Activated CD8-positive, alpha-beta memory T cell treated with anti-CD3 and anti-CD28 coated beads, Interleukin-2, amount 10 ng/mL, durations not matched to agents 7 days and 5 days (primary cell): ENCODE measurements around the gene DACT3. TPM values are rescaled to one million over a fixed set of nuclear protein-coding genes. Genes with fewer than 3 reads are reported as not detected.

Experiments used
- ATAC-seq: fragments of 150-1000 bp; cut with Tn5 transposase; one replicate; pipeline ENCODE4 v1.10.0; 2021; ENCODE audit warnings: moderate library complexity
- CTCF ChIA-PET: fragments of 350-600 bp; sonication (Branson Sonifier 250); formaldehyde crosslinking; loops from one replicate; lab custom pipeline; 2021; ENCODE audit warnings: antibody characterized with exemption; lab: Charles Lee
- DNase-seq: peaks from one replicate; pipeline ENCODE4 v3.0.0-alpha.2; 2020
- H3K27ac Mint-ChIP-seq: one replicate; pipeline ENCODE4 v1.8.0; 2021; ENCODE audit warnings: mild to moderate bottlenecking, mixed read lengths
- H3K27me3 Mint-ChIP-seq: one replicate; pipeline ENCODE4 v1.8.0; 2021; ENCODE audit warnings: mixed read lengths
- H3K36me3 Mint-ChIP-seq: one replicate; pipeline ENCODE4 v1.8.0; 2021; ENCODE audit warnings: mild to moderate bottlenecking, mixed read lengths
- H3K4me1 Mint-ChIP-seq: one replicate; pipeline ENCODE4 v1.8.0; 2021; ENCODE audit warnings: mixed read lengths
- H3K4me3 Mint-ChIP-seq: one replicate; pipeline ENCODE4 v1.8.0; 2021; ENCODE audit warnings: mild to moderate bottlenecking, moderate library complexity, mixed read lengths
- H3K9me3 Mint-ChIP-seq: one replicate; pipeline ENCODE4 v1.8.0; 2022; ENCODE audit warnings: low read depth, mixed read lengths
- total RNA-seq, 2 experiments: library from RNA; stranded (reverse); gene quantifications; one replicate each; pipeline ENCODE4 v1.2.3, GENCODE V29; 2021

DACT3 gene
- total RNA-seq, 2 experiments from 2014 or later = 0.12 to 1.2 TPM

DNA sequence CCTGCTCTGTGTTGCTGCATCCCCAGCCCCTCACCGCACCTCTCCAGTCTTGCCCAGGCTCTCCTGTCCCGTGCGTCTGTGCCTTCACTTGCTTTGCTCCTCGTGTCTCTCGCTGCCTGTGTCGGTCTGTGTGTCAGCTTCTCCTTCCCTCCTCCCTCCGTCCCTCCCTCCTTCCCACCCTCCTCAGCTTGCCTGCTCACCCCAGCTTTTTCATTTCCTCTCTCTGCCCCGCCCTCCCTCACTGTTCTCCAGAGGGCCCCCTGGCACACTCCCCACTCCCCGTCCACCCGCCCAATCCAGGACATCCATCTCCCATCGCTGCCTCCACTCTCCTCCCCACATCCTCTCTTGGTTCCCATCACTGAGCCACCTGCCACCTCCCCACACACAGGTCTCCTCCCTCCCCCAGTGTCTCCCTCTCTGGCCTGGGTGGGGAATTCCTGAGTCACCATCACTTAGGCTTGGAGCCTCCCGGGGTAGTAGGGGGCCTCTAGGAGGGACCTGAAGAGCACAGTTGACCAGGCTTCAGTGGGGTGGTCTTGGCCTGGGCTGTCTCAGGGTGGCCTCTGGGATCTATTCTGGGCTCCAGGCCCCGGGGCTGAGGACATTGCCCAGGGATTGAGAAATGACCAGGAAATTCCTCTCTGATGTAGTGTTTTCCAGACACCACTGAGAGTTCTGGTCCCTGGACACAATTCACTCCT, 35.9 kb downstream of the DACT3 start, which contains the start of gene PTGIR:
Gene PTGIR, minus strand, starts transcription at position 132 of the 704 bp plus-strand sequence. CDS start 864 bp downstream, outside the sequence.
- ATAC-seq = peak; percentile 27
- CTCF ChIA-PET = interaction anchor here (0.5 to 14.6 kb wide), 5 partner anchors 8 to 124 kb away, joined by 3 to 143 read pairs (median 3); no protein-coding TSS in a partner anchor
- Mint-ChIP-seq H3K9me3 (no peaks in the 10 kb centered on the region), H3K27me3 (no peaks in the 10 kb centered on the region), H3K27ac (peak within 1 kb of the TSS; percentile 60), H3K4me1 (peaks cover 21% of the 10 kb centered on the region), H3K4me3 (peak within 1 kb of the TSS; percentile 41), H3K36me3 (no peaks in the 10 kb centered on the region)
- no peak for DNase-seq

DNA sequence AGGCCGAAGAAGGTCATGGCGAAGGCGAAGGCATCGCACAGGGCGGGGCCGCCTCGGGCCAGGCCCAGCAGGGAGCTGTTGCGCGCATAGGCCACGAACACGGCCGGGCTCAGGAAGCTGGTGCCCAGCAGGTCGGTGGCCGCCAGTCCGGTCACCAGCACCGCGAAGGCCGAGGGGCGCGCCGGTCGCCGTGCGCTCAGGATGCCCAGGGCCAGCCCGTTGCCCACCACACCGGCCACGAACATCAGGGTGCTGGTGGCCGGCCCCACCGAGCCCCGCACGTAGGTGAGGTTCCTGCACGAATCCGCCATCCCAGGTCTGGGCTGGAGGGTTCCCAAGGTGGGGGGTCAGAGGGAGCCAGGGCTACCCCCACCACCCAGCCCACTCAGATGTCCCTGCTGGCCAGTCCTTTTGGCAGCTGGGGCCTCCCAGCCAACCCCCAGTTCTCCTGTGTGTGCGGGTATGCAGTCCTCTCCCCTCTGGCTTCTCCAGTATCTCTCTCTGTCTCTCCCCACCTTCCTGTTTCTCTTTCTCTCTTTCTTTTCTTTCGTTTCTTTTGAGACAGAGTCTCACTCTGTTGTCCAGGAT, 37.0 kb downstream of the DACT3 start:
- H3K4me1 Mint-ChIP-seq = peaks cover 31% of the 10 kb centered on the region
- H3K27me3 Mint-ChIP-seq = no peaks in the 10 kb centered on the region
- peak overlapping the region; percentile 30 for H3K4me3 Mint-ChIP-seq
- no peaks in the 10 kb centered on the region for H3K9me3 Mint-ChIP-seq
- no peak for ATAC-seq
- no peaks in the 10 kb centered on the region for H3K36me3 Mint-ChIP-seq
- CTCF ChIA-PET = interaction anchor here (14.6 kb wide), 1 partner anchor 7 kb away, joined by 143 read pairs; no protein-coding TSS in a partner anchor
- no peak for DNase-seq
- H3K27ac Mint-ChIP-seq = peak overlapping the region; percentile 60

DNA sequence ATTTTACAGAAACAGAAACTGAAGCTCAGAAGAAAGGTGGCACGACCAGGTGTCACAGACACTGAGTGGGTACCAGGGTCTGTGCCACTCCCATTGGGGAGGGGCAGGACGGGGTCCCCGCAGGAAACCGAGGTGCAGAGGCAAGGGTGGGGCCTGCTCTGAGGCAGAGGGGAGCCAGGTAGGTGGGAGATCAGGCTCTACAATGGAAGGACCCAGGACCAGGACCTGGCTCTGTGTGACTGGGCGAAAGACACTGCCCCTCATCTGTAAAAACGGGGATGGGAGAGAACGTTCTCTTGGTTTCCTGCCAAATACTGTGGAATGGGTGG, 38.9 kb downstream of the DACT3 start:
- Mint-ChIP-seq H3K9me3 (no peaks in the 10 kb centered on the region), H3K36me3 (no peaks in the 10 kb centered on the region), H3K27me3 (no peaks in the 10 kb centered on the region), H3K4me3 (no peak overlapping the region), H3K4me1 (peaks cover 43% of the 10 kb centered on the region), H3K27ac (no peak overlapping the region)
- ATAC-seq = no peak
- no peak for DNase-seq
- CTCF ChIA-PET = interaction anchor here (1.0 to 14.6 kb wide), 5 partner anchors 5 to 51 kb away, joined by 3 to 143 read pairs (median 9); partner anchors contain the start of genes DACT3 and PTGIR

DNA sequence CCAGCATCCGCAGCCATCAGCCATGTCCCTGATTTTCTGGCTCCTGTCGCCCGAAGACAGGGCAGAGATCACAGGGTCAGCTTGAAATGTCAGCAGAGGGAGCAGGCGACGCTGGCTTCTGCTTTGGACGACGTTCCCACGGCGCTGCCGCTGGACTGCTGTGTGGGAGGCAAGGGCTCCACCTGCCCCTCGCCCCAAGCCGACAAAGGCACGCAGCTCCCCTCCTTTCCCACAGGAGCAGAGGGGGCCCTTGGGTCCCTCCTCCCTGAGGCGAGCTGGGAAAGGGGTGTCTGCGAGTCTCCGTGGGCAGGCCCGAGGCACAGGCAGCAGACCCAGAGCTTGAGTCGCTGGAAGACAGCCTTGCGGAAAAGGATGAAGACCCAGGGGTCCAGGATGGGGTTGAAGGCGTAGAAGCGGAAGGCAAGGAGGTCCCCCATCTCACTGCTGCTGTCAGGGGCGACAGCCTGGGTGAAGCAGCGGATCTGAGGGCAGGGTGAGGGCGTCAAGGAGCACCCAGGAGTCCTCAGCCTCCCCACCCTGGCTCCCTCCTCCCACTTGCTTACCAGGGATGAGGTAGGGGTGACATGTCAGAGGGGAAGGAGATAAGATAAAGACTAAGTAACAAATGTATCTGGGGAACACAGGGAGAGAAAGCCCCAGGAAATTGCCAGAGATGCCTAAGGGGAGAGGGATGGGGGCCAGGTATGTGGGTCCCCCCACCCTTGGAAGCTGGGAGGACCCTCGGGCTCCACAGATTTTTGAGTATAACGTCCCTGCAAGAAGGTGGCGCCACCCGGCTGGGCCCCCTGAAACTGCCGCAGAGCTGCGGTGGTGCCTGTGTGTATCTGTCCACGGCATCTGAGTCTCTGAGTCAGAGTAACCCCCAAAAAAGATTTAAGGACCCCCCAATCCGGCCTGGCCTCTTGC, 39.5 kb downstream of the DACT3 start:
- no peaks in the 10 kb centered on the region for H3K27me3 Mint-ChIP-seq
- no peak overlapping the region for H3K27ac Mint-ChIP-seq
- no peak overlapping the region for H3K4me3 Mint-ChIP-seq
- H3K9me3 Mint-ChIP-seq = no peaks in the 10 kb centered on the region
- peaks cover 47% of the 10 kb centered on the region for H3K4me1 Mint-ChIP-seq
- H3K36me3 Mint-ChIP-seq = no peaks in the 10 kb centered on the region
- no peak for DNase-seq
- CTCF ChIA-PET = interaction anchor here (1.0 to 14.6 kb wide), 7 partner anchors 5 to 219 kb away, joined by 3 to 143 read pairs (median 4); partner anchors contain the start of genes DACT3 and PTGIR
- ATAC-seq = no peak

DNA sequence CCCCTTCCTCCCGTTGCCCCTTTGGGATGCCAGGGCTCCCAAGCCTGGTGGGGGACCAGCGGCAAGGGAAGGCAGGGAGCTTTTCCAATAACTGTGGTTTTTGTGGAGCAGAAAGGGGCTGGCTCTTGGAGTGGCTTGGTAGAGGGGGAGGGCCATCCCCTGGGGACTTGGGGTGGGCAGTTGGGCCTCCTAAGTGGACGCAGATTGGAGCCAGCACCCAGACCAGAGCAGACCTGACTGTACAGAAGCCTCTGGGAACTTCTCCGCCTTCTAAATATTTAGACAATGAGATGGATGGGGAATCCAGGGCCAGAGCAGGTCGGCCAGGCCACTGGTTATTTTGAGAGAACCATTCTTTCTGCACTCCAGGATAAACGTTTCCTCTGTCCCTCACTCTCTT, 40.3 kb downstream of the DACT3 start:
- CTCF ChIA-PET = interaction anchor here (1.1 to 14.6 kb wide), 7 partner anchors 4 to 220 kb away, joined by 3 to 143 read pairs (median 4); partner anchors contain the start of genes DACT3 and PTGIR
- Mint-ChIP-seq H3K36me3 (no peaks in the 10 kb centered on the region), H3K9me3 (no peaks in the 10 kb centered on the region), H3K27me3 (no peaks in the 10 kb centered on the region), H3K27ac (no peak overlapping the region), H3K4me3 (no peak overlapping the region), H3K4me1 (peaks cover 52% of the 10 kb centered on the region)
- no peak for DNase-seq
- no peak for ATAC-seq

DNA sequence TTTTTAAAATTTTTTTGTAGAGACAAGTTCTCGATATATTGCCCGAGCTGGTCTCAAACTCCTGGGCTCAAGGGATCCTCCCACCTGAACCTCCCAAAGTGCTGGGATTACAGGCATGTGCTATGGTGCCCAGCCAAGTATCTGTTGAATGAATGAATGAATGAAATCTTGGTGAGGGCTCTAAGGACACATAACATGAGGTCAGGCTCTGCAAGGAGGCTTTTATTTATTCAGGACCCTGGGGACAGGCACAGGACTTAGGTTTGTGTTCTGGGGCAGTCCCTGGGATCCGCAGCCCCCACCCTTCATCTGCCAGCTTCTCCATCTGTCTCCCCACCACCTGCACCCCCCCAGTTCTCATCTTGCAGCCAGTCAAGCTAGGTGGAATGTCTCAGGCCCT, 40.7 kb downstream of the DACT3 start:
- Mint-ChIP-seq H3K36me3 (no peaks in the 10 kb centered on the region), H3K9me3 (no peaks in the 10 kb centered on the region), H3K27ac (no peak overlapping the region), H3K27me3 (no peaks in the 10 kb centered on the region), H3K4me1 (peaks cover 52% of the 10 kb centered on the region), H3K4me3 (no peak overlapping the region)
- DNase-seq (no peak), ATAC-seq (no peak)
- CTCF ChIA-PET = interaction anchor here (1.1 to 14.6 kb wide), 8 partner anchors 3 to 220 kb away, joined by 3 to 143 read pairs (median 4); partner anchors contain the start of gene PTGIR

DNA sequence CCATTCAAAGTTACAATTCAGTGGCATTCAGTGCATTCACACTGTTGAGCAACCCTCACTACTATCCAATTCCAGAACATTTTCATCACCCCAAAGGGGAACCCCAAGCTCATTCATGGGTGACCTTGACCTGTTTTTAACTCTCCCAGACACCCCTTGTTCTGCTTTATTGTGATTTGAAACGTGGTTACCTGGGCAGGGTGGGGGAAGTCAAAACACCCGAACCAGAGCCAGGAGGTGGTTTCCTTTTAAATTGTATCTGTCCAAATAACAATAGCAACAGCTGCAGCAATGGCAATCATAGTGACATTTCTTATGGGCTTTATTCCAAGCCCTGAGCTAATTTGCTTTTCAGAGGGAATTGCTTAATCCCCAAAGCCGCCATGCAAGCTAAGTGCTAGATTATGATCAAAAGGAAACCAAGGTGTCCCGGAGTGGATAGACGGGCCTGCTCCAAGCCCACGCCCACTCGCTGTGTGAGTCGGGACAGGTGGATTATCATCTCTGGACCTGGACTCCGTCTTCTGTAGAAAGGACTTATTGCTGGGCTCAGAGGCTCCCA, 42.2 kb downstream of the DACT3 start:
- ATAC-seq (no peak), DNase-seq (no peak)
- H3K4me1 Mint-ChIP-seq = peaks cover 53% of the 10 kb centered on the region
- CTCF ChIA-PET = interaction anchor here (0.8 to 12.2 kb wide), 4 partner anchors 8 to 135 kb away, joined by 3 to 169 read pairs (median 73); partner anchors contain the start of genes DACT3 and PTGIR
- no peak overlapping the region for H3K4me3 Mint-ChIP-seq
- no peaks in the 10 kb centered on the region for H3K36me3 Mint-ChIP-seq
- peak overlapping the region; percentile 73 for H3K27ac Mint-ChIP-seq
- H3K9me3 Mint-ChIP-seq = no peaks in the 10 kb centered on the region
- H3K27me3 Mint-ChIP-seq = no peaks in the 10 kb centered on the region

DNA sequence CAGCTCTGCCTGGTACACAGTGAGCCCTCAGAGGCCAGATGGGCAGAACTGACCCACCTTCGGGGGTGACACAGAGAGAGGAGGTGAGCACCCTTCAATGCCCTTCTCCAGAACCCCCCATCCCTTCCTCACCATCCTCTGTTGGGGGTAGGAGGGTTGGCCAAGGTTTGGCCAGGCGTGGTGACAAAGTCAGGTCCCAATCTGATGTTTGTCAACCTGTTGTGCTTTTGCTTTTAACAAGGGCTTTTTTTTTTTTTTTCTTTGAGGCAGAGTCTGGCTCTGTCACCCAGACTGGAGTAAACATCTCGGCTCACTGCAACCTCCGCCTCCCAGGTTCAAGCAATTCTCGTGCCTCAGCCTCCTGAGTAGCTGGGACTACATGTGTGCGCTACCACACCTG, 43.4 kb downstream of the DACT3 start:
- CTCF ChIA-PET = interaction anchor here (0.8 to 12.2 kb wide), 4 partner anchors 10 to 136 kb away, joined by 3 to 169 read pairs (median 76); partner anchors contain the start of genes DACT3 and PTGIR
- H3K36me3 Mint-ChIP-seq = no peaks in the 10 kb centered on the region
- H3K27ac Mint-ChIP-seq = no peak overlapping the region
- DNase-seq (no peak), ATAC-seq (no peak)
- H3K27me3 Mint-ChIP-seq = no peaks in the 10 kb centered on the region
- H3K4me1 Mint-ChIP-seq = peaks cover 58% of the 10 kb centered on the region
- no peaks in the 10 kb centered on the region for H3K9me3 Mint-ChIP-seq
- H3K4me3 Mint-ChIP-seq = no peak overlapping the region

DNA sequence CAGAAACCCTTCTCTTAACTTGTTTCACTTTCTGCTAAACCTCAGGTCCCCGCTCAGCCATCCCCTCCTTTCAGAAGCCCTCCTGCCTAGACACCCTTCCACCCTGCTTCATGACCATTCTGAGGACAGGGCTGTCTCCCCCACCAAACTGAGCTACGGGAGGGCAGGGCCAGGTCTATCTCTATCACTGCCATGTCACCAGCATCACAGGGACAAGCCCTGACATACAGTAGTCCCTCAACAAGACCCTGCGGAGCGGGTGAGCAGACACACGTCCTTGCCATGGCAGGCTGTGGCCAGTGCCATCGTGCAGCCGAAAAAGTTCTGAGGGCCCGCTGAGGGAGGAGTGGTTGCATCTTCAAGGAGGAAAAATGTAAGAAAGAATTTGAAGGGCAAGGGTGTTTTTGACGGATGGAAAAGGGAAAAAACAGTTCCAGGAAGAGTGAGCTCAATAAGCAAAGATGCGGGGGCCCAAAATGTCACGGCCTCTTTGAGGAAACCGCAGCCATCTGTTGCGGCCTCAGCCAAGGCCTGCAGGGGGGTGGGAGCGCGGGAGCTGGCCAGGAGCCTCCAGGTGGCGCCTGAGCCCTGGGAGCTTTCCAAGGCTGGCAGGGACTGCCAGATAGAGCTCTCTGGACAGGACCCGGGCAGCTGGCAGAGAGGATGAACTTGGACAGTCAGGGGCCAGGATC, 44.2 kb downstream of the DACT3 start:
- Mint-ChIP-seq H3K27ac (peak overlapping the region; percentile 72), H3K4me3 (no peak overlapping the region), H3K36me3 (no peaks in the 10 kb centered on the region), H3K4me1 (peaks cover 61% of the 10 kb centered on the region), H3K27me3 (no peaks in the 10 kb centered on the region), H3K9me3 (no peaks in the 10 kb centered on the region)
- ATAC-seq = no peak
- peak; percentile 56 for DNase-seq
- CTCF ChIA-PET = interaction anchor here (0.7 to 12.2 kb wide), 6 partner anchors 10 to 137 kb away, joined by 3 to 169 read pairs (median 6); partner anchors contain the start of genes DACT3 and PTGIR

DNA sequence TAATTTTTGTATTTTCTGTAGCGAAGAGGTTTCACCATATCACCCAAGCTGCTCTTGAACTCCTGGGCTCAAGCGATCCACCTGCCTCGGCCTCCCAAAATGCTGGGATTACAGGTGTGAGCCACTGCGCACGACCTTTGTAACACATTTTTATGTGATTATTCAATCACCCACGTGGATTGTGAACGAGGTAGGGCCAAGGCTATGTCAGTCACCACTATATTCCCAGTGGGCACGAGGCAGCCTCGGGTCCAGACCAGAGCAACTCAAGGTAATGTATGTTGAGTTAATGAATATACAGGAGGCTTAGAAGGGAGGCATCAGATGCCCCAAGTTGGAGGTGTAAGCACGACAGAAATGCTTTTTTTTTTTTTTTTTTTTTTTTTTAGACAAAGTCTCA, 45.0 kb downstream of the DACT3 start:
- no peak overlapping the region for H3K4me3 Mint-ChIP-seq

DNA sequence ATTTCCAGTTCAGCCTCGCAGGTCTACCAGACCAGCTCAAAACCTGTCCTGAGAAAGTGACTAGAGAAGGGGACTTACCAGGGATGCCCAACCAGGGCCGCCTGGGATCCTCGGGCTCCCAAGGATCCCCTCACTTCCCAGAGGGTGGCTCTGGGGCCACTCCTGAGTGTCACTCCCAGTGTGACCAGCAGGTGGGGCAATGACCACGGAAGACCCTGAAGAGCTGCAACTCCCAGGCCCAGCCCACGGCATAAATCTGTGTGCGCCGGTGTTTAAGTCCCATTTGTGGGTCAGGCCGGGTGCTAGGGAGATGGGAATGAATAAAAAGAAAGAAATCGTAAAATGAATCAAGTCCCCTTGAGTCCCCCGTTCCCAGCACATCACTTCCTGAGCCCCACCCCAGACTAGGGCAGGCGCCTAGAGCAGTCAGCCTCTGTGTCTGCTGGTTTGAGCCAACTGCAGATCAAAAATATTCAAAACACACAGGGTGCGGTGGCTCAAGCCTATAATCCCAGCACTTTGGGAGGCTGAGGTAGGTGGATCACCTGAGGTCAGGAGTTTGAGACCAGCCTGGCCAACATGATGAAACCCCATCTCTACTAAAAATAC, 46.8 kb downstream of the DACT3 start:
- H3K27me3 Mint-ChIP-seq = no peaks in the 10 kb centered on the region
- peak overlapping the region; percentile 22 for H3K27ac Mint-ChIP-seq
- H3K9me3 Mint-ChIP-seq = no peaks in the 10 kb centered on the region
- H3K36me3 Mint-ChIP-seq = peaks cover 19% of the 10 kb centered on the region
- ATAC-seq = peak; percentile 73
- CTCF ChIA-PET = interaction anchor here (0.8 to 12.2 kb wide), 18 partner anchors 9 to 212 kb away, joined by 3 to 169 read pairs (median 4); partner anchors contain the start of genes CALM3, DACT3 and PTGIR
- no peak overlapping the region for H3K4me3 Mint-ChIP-seq
- peak; percentile 87 for DNase-seq
- peaks cover 63% of the 10 kb centered on the region for H3K4me1 Mint-ChIP-seq

More for the DNA sequence above, 45.0 kb downstream of the DACT3 start:
- Mint-ChIP-seq H3K27me3 (no peaks in the 10 kb centered on the region), H3K9me3 (no peaks in the 10 kb centered on the region), H3K36me3 (peaks cover 3% of the 10 kb centered on the region), H3K4me1 (peaks cover 64% of the 10 kb centered on the region), H3K27ac (no peak overlapping the region)
- no peak for DNase-seq
- no peak for ATAC-seq
- CTCF ChIA-PET = interaction anchor here (1.0 to 12.2 kb wide), 5 partner anchors 11 to 137 kb away, joined by 3 to 169 read pairs (median 93); partner anchors contain the start of genes CALM3, DACT3 and PTGIR
